ENCODE data around the gene MYO7A. TPM values are rescaled to one million over a fixed set of nuclear protein-coding genes. Genes with fewer than 3 reads are reported as not detected.

MYO7A gene
- total and polyA plus RNA-seq, 9 donors = 3.1 to 18.7 (median 6.5) TPM

- DNase-seq = no peak
- intact Hi-C loops (cut with DNase I) = no loop called here
- WGBS, 3 donors = 94 to 96% (median 95%) methylated on average over 5 of the region's 5 CpGs
- H3K4me1 ChIP-seq (ENCODE audit: insufficient read depth) = no peaks in the 10 kb centered on the region
- H3K9me3 ChIP-seq = no peaks in the 10 kb centered on the region
- TF ChIP-seq, protein P1, sequence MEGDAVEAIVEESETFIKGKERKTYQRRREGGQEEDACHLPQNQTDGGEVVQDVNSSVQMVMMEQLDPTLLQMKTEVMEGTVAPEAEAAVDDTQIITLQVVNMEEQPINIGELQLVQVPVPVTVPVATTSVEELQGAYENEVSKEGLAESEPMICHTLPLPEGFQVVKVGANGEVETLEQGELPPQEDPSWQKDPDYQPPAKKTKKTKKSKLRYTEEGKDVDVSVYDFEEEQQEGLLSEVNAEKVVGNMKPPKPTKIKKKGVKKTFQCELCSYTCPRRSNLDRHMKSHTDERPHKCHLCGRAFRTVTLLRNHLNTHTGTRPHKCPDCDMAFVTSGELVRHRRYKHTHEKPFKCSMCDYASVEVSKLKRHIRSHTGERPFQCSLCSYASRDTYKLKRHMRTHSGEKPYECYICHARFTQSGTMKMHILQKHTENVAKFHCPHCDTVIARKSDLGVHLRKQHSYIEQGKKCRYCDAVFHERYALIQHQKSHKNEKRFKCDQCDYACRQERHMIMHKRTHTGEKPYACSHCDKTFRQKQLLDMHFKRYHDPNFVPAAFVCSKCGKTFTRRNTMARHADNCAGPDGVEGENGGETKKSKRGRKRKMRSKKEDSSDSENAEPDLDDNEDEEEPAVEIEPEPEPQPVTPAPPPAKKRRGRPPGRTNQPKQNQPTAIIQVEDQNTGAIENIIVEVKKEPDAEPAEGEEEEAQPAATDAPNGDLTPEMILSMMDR (IDR thresholded peaks at IDR 0.05) = no peak
- no peak for TF ChIP-seq POLR2A (IDR thresholded peaks at IDR 0.05)
- no peak for TF ChIP-seq EP300 (IDR thresholded peaks at IDR 0.05)
- H3K36me3 ChIP-seq = no peaks in the 10 kb centered on the region
- no peak overlapping the region for H3K27ac ChIP-seq
- no peaks in the 10 kb centered on the region for H3K27me3 ChIP-seq
- H3K4me3 ChIP-seq = no peak overlapping the region
These were observed 103.0 kb downstream of the MYO7A start for GRCh38 chr11:77230878-77231605.

DNA sequence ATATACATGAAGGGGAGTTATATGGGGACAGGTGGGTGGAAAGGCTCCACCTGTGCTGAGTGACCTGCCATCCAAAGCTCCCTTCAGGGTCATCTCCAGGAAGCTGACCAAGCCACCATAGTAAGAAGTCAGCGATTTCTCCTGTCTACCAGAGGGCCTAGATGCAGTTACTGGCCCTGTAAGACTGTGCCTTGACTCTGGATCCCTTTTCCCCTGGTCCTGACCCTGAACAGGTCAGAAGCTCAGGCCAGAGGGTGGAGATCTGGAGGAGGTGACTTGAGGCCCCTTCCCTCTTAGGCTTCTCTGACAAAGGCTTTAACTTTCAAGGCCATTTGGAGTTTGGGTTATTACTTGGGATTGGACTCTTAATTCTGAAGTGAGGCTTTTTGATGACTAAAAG is 103.8 kb downstream of the MYO7A start:
- intact Hi-C loops (cut with DNase I) = no loop called here

GRCh38 chr11:77232242-77232641 is 104.2 kb downstream of the MYO7A start:
- no peaks in the 10 kb centered on the region for H3K36me3 ChIP-seq
- DNase-seq = no peak
- H3K4me3 ChIP-seq = no peak overlapping the region
- no peak for TF ChIP-seq POLR2A (IDR thresholded peaks at IDR 0.05)
- H3K4me1 ChIP-seq (ENCODE audit: insufficient read depth) = no peaks in the 10 kb centered on the region
- 90 to 97% (median 95%) methylated on average over 4 of the region's 4 CpGs for WGBS, 3 donors
- no peaks in the 10 kb centered on the region for H3K9me3 ChIP-seq
- H3K27me3 ChIP-seq = no peaks in the 10 kb centered on the region
- intact Hi-C loops (cut with DNase I) = no loop called here
- H3K27ac ChIP-seq = no peak overlapping the region

More for the DNA sequence above, 103.8 kb downstream of the MYO7A start:
- Histone ChIP-seq H3K4me3 (no peak overlapping the region), H3K4me1 (ENCODE audit: insufficient read depth) (no peaks in the 10 kb centered on the region), H3K27ac (no peak overlapping the region), H3K36me3 (no peaks in the 10 kb centered on the region), H3K27me3 (no peaks in the 10 kb centered on the region), H3K9me3 (no peaks in the 10 kb centered on the region)
- DNase-seq = no peak
- 87 to 100% (median 93%) methylated on average over 1 of the region's 1 CpG for WGBS, 3 donors
- TF ChIP-seq EP300 (IDR thresholded peaks at IDR 0.05) (no peak), POLR2A (IDR thresholded peaks at IDR 0.05) (no peak)
- TF ChIP-seq, protein P1 (IDR thresholded peaks at IDR 0.05) = no peak

DNA sequence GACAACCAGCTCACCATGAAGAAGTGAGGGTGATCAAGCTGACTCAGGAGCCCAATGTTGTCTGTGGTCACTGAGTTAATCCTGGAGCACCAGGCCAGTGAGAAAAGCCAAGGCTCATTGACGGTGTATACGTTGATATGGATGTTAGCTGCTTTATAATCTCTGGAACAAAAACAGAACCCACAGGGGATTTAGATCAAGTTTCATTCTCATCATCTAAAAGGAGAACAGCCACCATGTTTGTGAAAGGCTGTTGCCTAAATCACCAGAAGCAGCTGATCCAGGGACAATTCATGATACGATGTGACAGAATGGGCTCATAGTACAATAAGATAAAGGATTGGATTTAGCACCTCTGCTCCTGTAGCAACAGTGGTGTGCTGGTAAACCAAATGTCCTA is 105.0 kb downstream of the MYO7A start:
- intact Hi-C loops (cut with DNase I) = no loop called here
- no peaks in the 10 kb centered on the region for H3K36me3 ChIP-seq
- no peaks in the 10 kb centered on the region for H3K4me1 ChIP-seq (ENCODE audit: insufficient read depth)
- H3K27me3 ChIP-seq = no peaks in the 10 kb centered on the region
- 91 to 94% (median 93%) methylated on average over 3 of the region's 3 CpGs for WGBS, 3 donors
- H3K9me3 ChIP-seq = no peaks in the 10 kb centered on the region
- TF ChIP-seq POLR2A (IDR thresholded peaks at IDR 0.05) = no peak
- TF ChIP-seq EP300 (IDR thresholded peaks at IDR 0.05) = no peak
- no peak overlapping the region for H3K4me3 ChIP-seq
- H3K27ac ChIP-seq = no peak overlapping the region
- DNase-seq = no peak

DNA sequence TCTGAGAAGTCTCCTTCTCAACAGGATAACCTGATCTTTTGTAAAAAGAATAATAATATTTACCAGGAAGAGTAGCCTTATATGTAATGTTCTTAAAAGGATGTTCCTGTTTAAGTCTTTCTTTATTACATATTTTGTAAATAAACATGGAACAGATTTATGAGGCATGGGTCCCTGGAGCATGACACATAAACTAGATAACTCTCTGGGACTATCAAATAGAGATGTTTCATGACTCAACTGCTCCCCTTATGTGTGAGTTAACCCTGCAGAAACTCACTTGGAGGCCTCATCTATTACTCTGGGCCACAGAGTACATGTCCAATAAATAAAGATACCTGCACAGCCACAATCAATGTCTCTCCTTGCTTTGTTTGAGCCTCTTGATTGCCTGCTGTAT is 108.9 kb downstream of the MYO7A start:
- H3K27ac ChIP-seq = no peak overlapping the region
- H3K4me1 ChIP-seq (ENCODE audit: insufficient read depth) = no peaks in the 10 kb centered on the region
- intact Hi-C loops (cut with DNase I) = no loop called here
- H3K9me3 ChIP-seq = no peaks in the 10 kb centered on the region
- H3K4me3 ChIP-seq = no peak overlapping the region
- TF ChIP-seq, protein P1 (IDR thresholded peaks at IDR 0.05) = no peak
- TF ChIP-seq EP300 (IDR thresholded peaks at IDR 0.05) = no peak
- no peak for DNase-seq
- no peaks in the 10 kb centered on the region for H3K36me3 ChIP-seq
- no peaks in the 10 kb centered on the region for H3K27me3 ChIP-seq

Measured in ovary (tissue), 9 donors.